Measurements from ENCODE around the gene PRKG1. TPM values are rescaled to one million over a fixed set of nuclear protein-coding genes. Genes with fewer than 3 reads are reported as not detected.

PRKG1 gene
- total and polyA plus RNA-seq, 2 of the 8 experiments (the other 6 are each of a cell fraction or from before 2014, with no cell fraction given) = 4.2 to 15.2 TPM

GRCh38 chr10:51030480-51030879, 43.8 kb upstream of the PRKG1 start:
- FAIRE-seq = no peak
- no peak overlapping the region for H2BK12ac ChIP-seq (ENCODE audit: low read depth, low read length)
- H3K4me2 ChIP-seq (ENCODE audit: insufficient read depth in 1 of 2, low read depth in 2 of 2, low read length in 2 of 2) = no peak overlapping the region
- H4K8ac ChIP-seq (ENCODE audit: extremely low read depth, insufficient read depth, low read length) = no peak overlapping the region
- no peaks in the 10 kb centered on the region for H3K23me2 ChIP-seq (ENCODE audit: low read depth, low read length)
- H2AK5ac ChIP-seq (ENCODE audit: low read depth, low read length) = no peak overlapping the region
- H3K79me1 ChIP-seq (ENCODE audit: low read depth, low read length) = no peaks in the 10 kb centered on the region
- ChIA-PET CTCF (ENCODE audit: partially characterized antibody) (no interaction called here), POLR2A (ENCODE audit: partially characterized antibody) (no interaction called here)
- H2BK15ac ChIP-seq (ENCODE audit: low read length) = no peak overlapping the region
- no peak for DNase-seq (ENCODE audit: low read depth in 1 of 2, low spot score in 2 of 2)
- H3K27me3 ChIP-seq (replicated peaks in 1 of 4; ENCODE audit: control insufficient read depth in 3 of 4, extremely low read depth in 1 of 4, insufficient read depth in 3 of 4, low read length in 3 of 4) = no peaks in the 10 kb centered on the region
- H3K4me3 ChIP-seq (ENCODE audit: extremely low read depth in 1 of 4, insufficient read depth in 2 of 4, low read depth in 3 of 4, low read length in 4 of 4) = no peak overlapping the region
- peaks cover 0 to 18% (median 8%) of the 10 kb centered on the region in 4 experiments; a peak in 4 of 7 replicates for H3K4me1 ChIP-seq (replicated peaks in 1 of 4; ENCODE audit: control insufficient read depth in 3 of 4, insufficient read depth in 4 of 4, low read length in 3 of 4)
- H2BK20ac ChIP-seq (ENCODE audit: low read length) = no peak overlapping the region
- no peak overlapping the region for H3K56ac ChIP-seq (replicated peaks; ENCODE audit: insufficient read length, low read depth, low read length)
- H3K18ac ChIP-seq (ENCODE audit: extremely low read depth, low read length) = no peak overlapping the region
- no peak overlapping the region for H4K5ac ChIP-seq (ENCODE audit: insufficient read length, low read depth, low read length)
- no peaks in the 10 kb centered on the region for H3K9me3 ChIP-seq (ENCODE audit: insufficient read depth in 2 of 2, low read depth in 1 of 2, low read length in 1 of 2)
- H4K20me1 ChIP-seq (replicated peaks in 1 of 2; ENCODE audit: control insufficient read depth in 1 of 2, insufficient read depth in 2 of 2, low read length in 2 of 2) = no peaks in the 10 kb centered on the region
- no peak overlapping the region for H3K9ac ChIP-seq (replicated peaks in 1 of 4; ENCODE audit: extremely low read depth in 1 of 4, low read depth in 3 of 4, low read length in 3 of 4)
- no peak overlapping the region for H3K14ac ChIP-seq (ENCODE audit: insufficient read length)
- no peak overlapping the region for H2BK120ac ChIP-seq (replicated peaks; ENCODE audit: low read depth, low read length)
- no peaks in the 10 kb centered on the region for H3K79me2 ChIP-seq (ENCODE audit: control insufficient read depth in 1 of 2, insufficient read depth in 2 of 2, low read length in 2 of 2)
- WGBS, 2 experiments (ENCODE audit: extremely low coverage in 1 of 2, insufficient coverage in 1 of 2, insufficient read length in 1 of 2, insufficient replicate concordance in 2 of 2, low coverage in 1 of 2, low lambda C conversion rate in 2 of 2, missing lambda C conversion rate in 1 of 2) = 81% methylated on average over 2 of the region's 2 CpGs; no CpG with 5 or more reads in 1 of the 2 experiments
- no peak overlapping the region for H3K23ac ChIP-seq (ENCODE audit: insufficient read length)
- no peak overlapping the region for H2BK5ac ChIP-seq (ENCODE audit: low read depth, low read length)
- H3K4ac ChIP-seq (replicated peaks; ENCODE audit: insufficient read length, low read depth, low read length) = no peak overlapping the region
- no peak overlapping the region for H3K27ac ChIP-seq (ENCODE audit: low read depth, low read length)
- no peak overlapping the region for H2AFZ ChIP-seq (ENCODE audit: low read length)
- H3K36me3 ChIP-seq (ENCODE audit: control insufficient read depth in 2 of 4, insufficient read depth in 4 of 4, low read length in 3 of 4) = no peaks in the 10 kb centered on the region
- no peak overlapping the region for H4K91ac ChIP-seq (replicated peaks; ENCODE audit: insufficient read length, low read length)
- no peak for TF ChIP-seq TAF7 (optimal IDR thresholded peaks at IDR 0.05; ENCODE audit: borderline replicate concordance, low read depth, low read length)
- no peak for TF ChIP-seq POLR2AphosphoS5 (IDR thresholded peaks at IDR 0.05; ENCODE audit: low read depth, low read length)
- TF ChIP-seq TEAD4 (IDR thresholded peaks at IDR 0.05; ENCODE audit: low read depth, low read length) = no peak
- no peak for TF ChIP-seq TAF1 (IDR thresholded peaks at IDR 0.05; ENCODE audit: low read depth, low read length)
- TF ChIP-seq KDM4A (IDR thresholded peaks at IDR 0.05; ENCODE audit: low read depth, low read length, severe bottlenecking) = no peak
- no peak for TF ChIP-seq YY1 (IDR thresholded peaks at IDR 0.05; ENCODE audit: low read depth, low read length)
- no peak for TF ChIP-seq HDAC6 (IDR thresholded peaks at IDR 0.05; ENCODE audit: low read depth, low read length)
- no peak for TF ChIP-seq E2F6 (IDR thresholded peaks at IDR 0.05)
- TF ChIP-seq GTF2F1 (IDR thresholded peaks at IDR 0.05; ENCODE audit: borderline replicate concordance, low read depth, low read length) = no peak
- TF ChIP-seq SIN3A (conservative IDR thresholded peaks at IDR 0.05 in 1 of 2, IDR thresholded peaks at IDR 0.05 in 1 of 2; ENCODE audit: low read depth in 1 of 2, low read length in 2 of 2) = no peak
- no peak for TF ChIP-seq KDM1A (IDR thresholded peaks at IDR 0.05; ENCODE audit: borderline replicate concordance, low read length)
- no peak for TF ChIP-seq RAD21 (IDR thresholded peaks at IDR 0.05 in 1 of 2, conservative IDR thresholded peaks at IDR 0.05 in 1 of 2; ENCODE audit: low read depth in 2 of 2, low read length in 2 of 2)
- TF ChIP-seq CTBP2 (IDR thresholded peaks at IDR 0.05; ENCODE audit: borderline replicate concordance, insufficient read depth, insufficient read length, low read length) = no peak

All from H1 (cell line).